ENCODE results near the gene GON4L. TPM values are rescaled to one million over a fixed set of nuclear protein-coding genes. Genes with fewer than 3 reads are reported as not detected.

Gene GON4L
- total RNA-seq, 1 experiment from 2014 or later: 54.4 TPM

DNA sequence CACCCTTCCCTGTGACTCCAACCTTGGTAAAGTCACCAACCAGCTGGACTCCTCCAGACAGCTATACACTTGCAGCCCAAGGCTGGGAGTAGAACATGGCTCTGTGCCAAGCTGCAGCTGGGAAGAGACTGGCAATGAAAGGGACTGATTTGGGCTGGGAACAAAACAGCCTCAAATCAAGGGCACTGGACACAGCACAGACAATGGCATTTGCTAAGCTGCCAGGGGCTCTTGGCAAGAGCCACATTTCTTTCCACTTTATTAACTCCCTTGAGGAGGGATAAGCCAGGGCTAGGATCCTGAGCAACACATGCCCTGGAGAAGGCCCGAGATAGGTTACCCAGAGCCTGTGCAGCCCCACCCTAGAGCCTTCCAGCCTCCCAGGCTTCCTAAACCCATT lies 14.4 kb upstream of the GON4L start (continued):
- TF ChIP-seq, protein P1, sequence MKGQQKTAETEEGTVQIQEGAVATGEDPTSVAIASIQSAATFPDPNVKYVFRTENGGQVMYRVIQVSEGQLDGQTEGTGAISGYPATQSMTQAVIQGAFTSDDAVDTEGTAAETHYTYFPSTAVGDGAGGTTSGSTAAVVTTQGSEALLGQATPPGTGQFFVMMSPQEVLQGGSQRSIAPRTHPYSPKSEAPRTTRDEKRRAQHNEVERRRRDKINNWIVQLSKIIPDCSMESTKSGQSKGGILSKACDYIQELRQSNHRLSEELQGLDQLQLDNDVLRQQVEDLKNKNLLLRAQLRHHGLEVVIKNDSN (CRISPR knock-in tag; IDR thresholded peaks at IDR 0.05): no peak

DNA sequence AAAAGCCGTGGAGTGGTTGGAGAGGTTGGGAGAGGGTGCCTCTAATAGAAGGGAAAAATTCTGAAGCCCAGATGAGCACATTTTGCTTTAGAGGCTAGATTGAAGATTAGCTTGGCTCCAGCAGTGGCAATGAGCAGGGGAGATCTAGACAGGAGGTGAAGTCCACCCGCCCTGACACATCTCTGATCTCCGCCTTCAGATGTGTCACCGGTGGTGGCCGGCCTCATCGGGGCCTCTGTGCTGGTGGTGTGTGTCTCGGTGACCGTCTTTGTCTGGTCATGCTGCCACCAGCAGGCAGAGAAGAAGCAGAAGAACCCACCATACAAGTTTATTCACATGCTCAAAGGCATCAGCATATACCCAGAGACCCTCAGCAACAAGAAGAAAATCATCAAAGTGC lies 10.8 kb upstream of the GON4L start:
- Mint-ChIP-seq H3K27me3 (ENCODE audit: low read depth) (no peaks in the 10 kb centered on the region; the same call in 1 of the 2 replicates), H3K9me3 (no peaks in the 10 kb centered on the region), H3K27ac (no peak overlapping the region), H3K4me3 (no peak overlapping the region), H3K36me3 (no peaks in the 10 kb centered on the region), H3K4me1 (no peaks in the 10 kb centered on the region)
- ChIA-PET POLR2A (no interaction called here), CTCF (no interaction called here)
- ATAC-seq (no peak), DNase-seq (ENCODE audit: low spot score) (no peak)
- no peak for TF ChIP-seq IRF2 (CRISPR knock-in tag; IDR thresholded peaks at IDR 0.05; ENCODE audit: borderline replicate concordance, low read depth)
- TF ChIP-seq HMGA2 (CRISPR knock-in tag; IDR thresholded peaks at IDR 0.05): no peak
- TF ChIP-seq TEAD4 (CRISPR knock-in tag; IDR thresholded peaks at IDR 0.05): no peak
- no peak for TF ChIP-seq ZNF396 (CRISPR knock-in tag; IDR thresholded peaks at IDR 0.05; ENCODE audit: borderline replicate concordance)
- no peak for TF ChIP-seq ZBTB21 (CRISPR knock-in tag; IDR thresholded peaks at IDR 0.05; ENCODE audit: borderline replicate concordance)
- TF ChIP-seq GTF2I (CRISPR knock-in tag; conservative IDR thresholded peaks at IDR 0.05): no peak
- no peak for TF ChIP-seq ZNF423 (CRISPR knock-in tag; IDR thresholded peaks at IDR 0.05)

DNA sequence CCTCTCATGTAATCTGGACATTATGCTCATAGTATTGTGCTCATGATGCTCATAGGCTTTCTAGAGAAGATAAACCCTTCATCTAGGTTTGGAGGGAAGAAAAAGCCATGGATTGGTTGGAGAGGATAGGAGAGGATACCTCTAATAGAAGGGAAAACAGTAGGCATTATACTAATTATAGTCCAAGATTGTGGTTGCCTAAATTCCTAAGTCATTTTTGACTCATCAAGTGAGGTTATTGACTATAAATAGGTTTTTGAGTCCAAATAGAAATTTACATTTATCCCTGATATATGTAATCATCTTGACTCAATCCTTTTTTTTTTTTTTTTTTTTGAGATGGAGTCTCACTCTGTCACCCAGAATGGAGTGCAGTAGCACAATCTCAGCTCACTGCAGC lies 7.4 kb upstream of the GON4L start:
- H3K27me3 Mint-ChIP-seq (ENCODE audit: low read depth): no peaks in the 10 kb centered on the region; the same call in 1 of the 2 replicates
- DNase-seq (ENCODE audit: low spot score) (no peak), ATAC-seq (no peak)
- H3K4me3 Mint-ChIP-seq: no peak overlapping the region
- H3K4me1 Mint-ChIP-seq: peaks cover 7% of the 10 kb centered on the region
- H3K36me3 Mint-ChIP-seq: no peaks in the 10 kb centered on the region
- ChIA-PET CTCF (interaction anchor here (0.5 kb wide), 1 partner anchor 263 kb away, joined by 3 read pairs; no protein-coding TSS in a partner anchor), POLR2A (no interaction called here)
- H3K27ac Mint-ChIP-seq: no peak overlapping the region
- no peaks in the 10 kb centered on the region for H3K9me3 Mint-ChIP-seq
- TF ChIP-seq NFE2L1 (CRISPR knock-in tag; IDR thresholded peaks at IDR 0.05) (no peak), GTF2I (CRISPR knock-in tag; conservative IDR thresholded peaks at IDR 0.05) (no peak), TEAD4 (CRISPR knock-in tag; IDR thresholded peaks at IDR 0.05) (no peak), NFYB (CRISPR knock-in tag; conservative IDR thresholded peaks at IDR 0.05; ENCODE audit: low read depth) (no peak), ATF1 (CRISPR knock-in tag; IDR thresholded peaks at IDR 0.05) (no peak), ZNF263 (CRISPR knock-in tag; IDR thresholded peaks at IDR 0.05; ENCODE audit: low read depth) (no peak), FOXJ3 (CRISPR knock-in tag; IDR thresholded peaks at IDR 0.05; ENCODE audit: borderline replicate concordance) (no peak), JUN (CRISPR knock-in tag; IDR thresholded peaks at IDR 0.05) (no peak), NR3C1 (CRISPR knock-in tag; conservative IDR thresholded peaks at IDR 0.05; ENCODE audit: low read depth) (no peak), SMAD3 (CRISPR knock-in tag; IDR thresholded peaks at IDR 0.05; ENCODE audit: borderline replicate concordance) (no peak)
- TF ChIP-seq, protein P2, sequence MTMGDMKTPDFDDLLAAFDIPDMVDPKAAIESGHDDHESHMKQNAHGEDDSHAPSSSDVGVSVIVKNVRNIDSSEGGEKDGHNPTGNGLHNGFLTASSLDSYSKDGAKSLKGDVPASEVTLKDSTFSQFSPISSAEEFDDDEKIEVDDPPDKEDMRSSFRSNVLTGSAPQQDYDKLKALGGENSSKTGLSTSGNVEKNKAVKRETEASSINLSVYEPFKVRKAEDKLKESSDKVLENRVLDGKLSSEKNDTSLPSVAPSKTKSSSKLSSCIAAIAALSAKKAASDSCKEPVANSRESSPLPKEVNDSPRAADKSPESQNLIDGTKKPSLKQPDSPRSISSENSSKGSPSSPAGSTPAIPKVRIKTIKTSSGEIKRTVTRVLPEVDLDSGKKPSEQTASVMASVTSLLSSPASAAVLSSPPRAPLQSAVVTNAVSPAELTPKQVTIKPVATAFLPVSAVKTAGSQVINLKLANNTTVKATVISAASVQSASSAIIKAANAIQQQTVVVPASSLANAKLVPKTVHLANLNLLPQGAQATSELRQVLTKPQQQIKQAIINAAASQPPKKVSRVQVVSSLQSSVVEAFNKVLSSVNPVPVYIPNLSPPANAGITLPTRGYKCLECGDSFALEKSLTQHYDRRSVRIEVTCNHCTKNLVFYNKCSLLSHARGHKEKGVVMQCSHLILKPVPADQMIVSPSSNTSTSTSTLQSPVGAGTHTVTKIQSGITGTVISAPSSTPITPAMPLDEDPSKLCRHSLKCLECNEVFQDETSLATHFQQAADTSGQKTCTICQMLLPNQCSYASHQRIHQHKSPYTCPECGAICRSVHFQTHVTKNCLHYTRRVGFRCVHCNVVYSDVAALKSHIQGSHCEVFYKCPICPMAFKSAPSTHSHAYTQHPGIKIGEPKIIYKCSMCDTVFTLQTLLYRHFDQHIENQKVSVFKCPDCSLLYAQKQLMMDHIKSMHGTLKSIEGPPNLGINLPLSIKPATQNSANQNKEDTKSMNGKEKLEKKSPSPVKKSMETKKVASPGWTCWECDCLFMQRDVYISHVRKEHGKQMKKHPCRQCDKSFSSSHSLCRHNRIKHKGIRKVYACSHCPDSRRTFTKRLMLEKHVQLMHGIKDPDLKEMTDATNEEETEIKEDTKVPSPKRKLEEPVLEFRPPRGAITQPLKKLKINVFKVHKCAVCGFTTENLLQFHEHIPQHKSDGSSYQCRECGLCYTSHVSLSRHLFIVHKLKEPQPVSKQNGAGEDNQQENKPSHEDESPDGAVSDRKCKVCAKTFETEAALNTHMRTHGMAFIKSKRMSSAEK (CRISPR knock-in tag; IDR thresholded peaks at IDR 0.05; ENCODE audit: borderline replicate concordance): no peak
- TF ChIP-seq, protein P1 (CRISPR knock-in tag; IDR thresholded peaks at IDR 0.05): no peak
- TF ChIP-seq, protein P3, sequence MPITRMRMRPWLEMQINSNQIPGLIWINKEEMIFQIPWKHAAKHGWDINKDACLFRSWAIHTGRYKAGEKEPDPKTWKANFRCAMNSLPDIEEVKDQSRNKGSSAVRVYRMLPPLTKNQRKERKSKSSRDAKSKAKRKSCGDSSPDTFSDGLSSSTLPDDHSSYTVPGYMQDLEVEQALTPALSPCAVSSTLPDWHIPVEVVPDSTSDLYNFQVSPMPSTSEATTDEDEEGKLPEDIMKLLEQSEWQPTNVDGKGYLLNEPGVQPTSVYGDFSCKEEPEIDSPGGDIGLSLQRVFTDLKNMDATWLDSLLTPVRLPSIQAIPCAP (CRISPR knock-in tag; IDR thresholded peaks at IDR 0.05): no peak
- TF ChIP-seq, protein P4, sequence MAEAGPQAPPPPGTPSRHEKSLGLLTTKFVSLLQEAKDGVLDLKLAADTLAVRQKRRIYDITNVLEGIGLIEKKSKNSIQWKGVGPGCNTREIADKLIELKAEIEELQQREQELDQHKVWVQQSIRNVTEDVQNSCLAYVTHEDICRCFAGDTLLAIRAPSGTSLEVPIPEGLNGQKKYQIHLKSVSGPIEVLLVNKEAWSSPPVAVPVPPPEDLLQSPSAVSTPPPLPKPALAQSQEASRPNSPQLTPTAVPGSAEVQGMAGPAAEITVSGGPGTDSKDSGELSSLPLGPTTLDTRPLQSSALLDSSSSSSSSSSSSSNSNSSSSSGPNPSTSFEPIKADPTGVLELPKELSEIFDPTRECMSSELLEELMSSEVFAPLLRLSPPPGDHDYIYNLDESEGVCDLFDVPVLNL (CRISPR knock-in tag; IDR thresholded peaks at IDR 0.05; ENCODE audit: borderline replicate concordance, low read depth): no peak
- TF ChIP-seq, protein P5, sequence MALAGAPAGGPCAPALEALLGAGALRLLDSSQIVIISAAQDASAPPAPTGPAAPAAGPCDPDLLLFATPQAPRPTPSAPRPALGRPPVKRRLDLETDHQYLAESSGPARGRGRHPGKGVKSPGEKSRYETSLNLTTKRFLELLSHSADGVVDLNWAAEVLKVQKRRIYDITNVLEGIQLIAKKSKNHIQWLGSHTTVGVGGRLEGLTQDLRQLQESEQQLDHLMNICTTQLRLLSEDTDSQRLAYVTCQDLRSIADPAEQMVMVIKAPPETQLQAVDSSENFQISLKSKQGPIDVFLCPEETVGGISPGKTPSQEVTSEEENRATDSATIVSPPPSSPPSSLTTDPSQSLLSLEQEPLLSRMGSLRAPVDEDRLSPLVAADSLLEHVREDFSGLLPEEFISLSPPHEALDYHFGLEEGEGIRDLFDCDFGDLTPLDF (CRISPR knock-in tag; IDR thresholded peaks at IDR 0.05): no peak
- TF ChIP-seq, protein P6, sequence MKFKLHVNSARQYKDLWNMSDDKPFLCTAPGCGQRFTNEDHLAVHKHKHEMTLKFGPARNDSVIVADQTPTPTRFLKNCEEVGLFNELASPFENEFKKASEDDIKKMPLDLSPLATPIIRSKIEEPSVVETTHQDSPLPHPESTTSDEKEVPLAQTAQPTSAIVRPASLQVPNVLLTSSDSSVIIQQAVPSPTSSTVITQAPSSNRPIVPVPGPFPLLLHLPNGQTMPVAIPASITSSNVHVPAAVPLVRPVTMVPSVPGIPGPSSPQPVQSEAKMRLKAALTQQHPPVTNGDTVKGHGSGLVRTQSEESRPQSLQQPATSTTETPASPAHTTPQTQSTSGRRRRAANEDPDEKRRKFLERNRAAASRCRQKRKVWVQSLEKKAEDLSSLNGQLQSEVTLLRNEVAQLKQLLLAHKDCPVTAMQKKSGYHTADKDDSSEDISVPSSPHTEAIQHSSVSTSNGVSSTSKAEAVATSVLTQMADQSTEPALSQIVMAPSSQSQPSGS (CRISPR knock-in tag; IDR thresholded peaks at IDR 0.05; ENCODE audit: borderline replicate concordance, low read depth): no peak
